Dendritic cell treated with granulocyte-macrophage colony-stimulating factor and Interleukin-4, amounts not matched to agents 40 ng/mL and 50 ng/mL, for 4 days (primary cell): Measurements from ENCODE around the gene AFTPH.

ENCODE experiments used
- H3K27ac Mint-ChIP-seq: one replicate; pipeline ENCODE4 v1.8.0; 2022; ENCODE audit warnings: mild to moderate bottlenecking, mixed read lengths
- H3K27me3 Mint-ChIP-seq: one replicate; pipeline ENCODE4 v1.8.0; 2022; ENCODE audit warnings: mild to moderate bottlenecking, mixed read lengths
- H3K36me3 Mint-ChIP-seq: one replicate; pipeline ENCODE4 v1.8.0; 2022; ENCODE audit warnings: low read depth, mixed read lengths
- H3K4me1 Mint-ChIP-seq: one replicate; pipeline ENCODE4 v1.8.0; 2022; ENCODE audit warnings: low read depth, mixed read lengths
- H3K4me3 Mint-ChIP-seq: one replicate; pipeline ENCODE4 v1.8.0; 2022; ENCODE audit warnings: mild to moderate bottlenecking, moderate library complexity, mixed read lengths
- H3K9me3 Mint-ChIP-seq: one replicate; pipeline ENCODE4 v1.8.0; 2022; ENCODE audit warnings: mixed read lengths
- intact Hi-C: fragments of 100-400 bp; cut with micrococcal nuclease; formaldehyde crosslinking; loops from one replicate; pipeline ENCODE4 v1.15.0; 2022

AFTPH gene

DNA sequence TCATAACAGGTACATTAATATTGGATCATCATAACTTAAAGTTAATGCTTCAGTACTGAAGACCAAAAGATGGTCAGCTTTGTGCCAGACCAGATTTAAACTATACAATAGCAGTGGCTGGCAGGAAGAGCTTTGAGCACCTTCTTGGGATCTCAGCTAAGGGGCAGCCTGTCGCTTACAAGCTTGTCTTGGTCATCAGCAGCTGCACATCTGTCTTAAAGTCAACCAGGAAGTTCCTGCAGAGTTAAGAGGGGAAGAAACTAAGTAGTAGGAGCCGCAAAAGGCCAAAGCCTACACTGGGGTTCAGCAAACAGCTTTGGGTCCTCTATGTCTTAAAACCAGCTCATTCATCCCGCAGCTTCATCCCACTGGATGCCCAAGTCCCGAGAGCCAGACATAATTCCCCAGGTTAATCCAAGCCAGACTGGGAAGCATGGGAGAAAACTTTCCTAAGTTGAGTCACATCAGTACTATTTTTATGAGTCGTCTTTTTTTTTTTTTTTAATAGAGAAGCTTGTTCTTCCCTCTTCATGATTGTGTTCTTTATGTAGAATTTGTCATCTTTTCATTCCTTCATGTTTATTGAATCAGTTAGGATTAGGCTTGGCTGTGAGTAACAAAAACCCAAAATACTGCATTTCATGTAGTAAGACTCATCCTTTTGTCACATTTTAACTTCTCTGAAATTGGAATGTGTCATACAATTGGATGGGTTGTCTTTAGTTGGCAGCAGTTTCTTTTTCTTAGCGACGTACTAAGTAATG, 70.3 kb downstream of the AFTPH start:
- peaks cover 37% of the 10 kb centered on the region for H3K36me3 Mint-ChIP-seq
- intact Hi-C loops = loop anchor here (5.0 kb wide), 1 partner anchor 43 kb away; no protein-coding TSS in a partner anchor
- H3K27ac Mint-ChIP-seq = peak overlapping the region; percentile 50

DNA sequence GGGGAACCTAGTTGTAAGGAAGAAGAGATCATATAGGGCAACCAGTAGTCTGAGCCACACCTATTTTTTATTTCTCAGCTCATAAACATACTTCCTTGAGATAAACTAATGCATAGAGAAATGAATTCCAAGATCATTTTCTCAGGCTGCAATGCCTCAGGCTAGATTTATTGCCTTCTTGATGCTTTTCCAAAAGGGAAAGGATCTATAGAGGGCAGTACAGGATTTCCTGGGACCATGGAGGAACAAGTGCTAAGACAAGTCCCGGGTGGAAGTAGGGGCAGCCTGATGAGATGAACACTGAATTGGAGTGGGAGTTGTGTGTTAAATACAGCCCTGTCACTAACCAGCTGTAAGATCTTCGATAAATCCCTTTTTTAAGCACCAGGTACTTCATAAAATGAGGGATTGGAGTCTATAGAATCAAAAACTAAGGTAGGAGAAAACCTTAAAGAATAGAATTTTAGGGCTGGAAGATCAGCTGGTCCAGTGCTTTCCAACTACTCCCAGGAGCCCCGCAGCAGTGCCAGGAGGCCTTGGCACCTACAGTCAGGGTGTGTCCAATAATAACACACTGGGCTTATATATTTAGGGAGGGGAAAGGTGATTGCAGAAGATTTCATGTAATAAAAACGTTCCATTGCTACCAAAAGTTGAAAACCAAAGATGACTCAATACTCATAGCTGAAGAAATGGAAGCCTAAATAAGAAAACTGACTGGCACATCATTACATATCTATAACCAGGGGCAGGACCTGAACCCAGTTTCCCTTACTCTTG, 71.5 kb downstream of the AFTPH start:
- H3K27me3 Mint-ChIP-seq = no peaks in the 10 kb centered on the region
- H3K4me1 Mint-ChIP-seq = peaks cover 24% of the 10 kb centered on the region
- H3K27ac Mint-ChIP-seq = no peak overlapping the region
- H3K36me3 Mint-ChIP-seq = peaks cover 28% of the 10 kb centered on the region
- H3K9me3 Mint-ChIP-seq = no peaks in the 10 kb centered on the region
- intact Hi-C loops = no loop called here
- H3K4me3 Mint-ChIP-seq = no peak overlapping the region

More for the DNA sequence above, 70.3 kb downstream of the AFTPH start:
- H3K4me3 Mint-ChIP-seq = no peak overlapping the region
- no peaks in the 10 kb centered on the region for H3K27me3 Mint-ChIP-seq
- peaks cover 18% of the 10 kb centered on the region for H3K4me1 Mint-ChIP-seq
- H3K9me3 Mint-ChIP-seq = no peaks in the 10 kb centered on the region

DNA sequence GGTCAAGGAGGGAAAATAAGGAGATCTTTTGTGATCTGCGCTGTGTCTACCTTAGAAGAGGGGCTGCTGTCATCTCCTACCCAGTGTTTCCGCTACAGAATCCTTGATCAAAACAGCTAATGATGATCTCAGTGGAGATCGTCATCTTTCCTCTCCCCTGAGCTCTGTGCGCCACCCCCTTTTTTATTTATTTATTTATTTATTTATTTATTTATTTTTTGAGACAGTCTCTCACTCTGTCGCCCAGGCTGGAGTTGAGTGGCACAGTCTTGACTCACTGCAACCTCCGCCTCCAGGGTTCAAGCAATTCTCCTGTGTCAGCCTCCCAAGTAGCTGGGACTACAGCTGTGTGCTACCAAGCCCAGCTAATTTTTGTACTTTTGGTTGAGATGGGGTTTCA, 74.1 kb downstream of the AFTPH start:
- Mint-ChIP-seq H3K36me3 (peaks cover 2% of the 10 kb centered on the region), H3K4me3 (no peak overlapping the region), H3K27ac (peak overlapping the region; percentile 9), H3K4me1 (peaks cover 14% of the 10 kb centered on the region), H3K9me3 (no peaks in the 10 kb centered on the region), H3K27me3 (peaks cover 3% of the 10 kb centered on the region)
- intact Hi-C loops = no loop called here

DNA sequence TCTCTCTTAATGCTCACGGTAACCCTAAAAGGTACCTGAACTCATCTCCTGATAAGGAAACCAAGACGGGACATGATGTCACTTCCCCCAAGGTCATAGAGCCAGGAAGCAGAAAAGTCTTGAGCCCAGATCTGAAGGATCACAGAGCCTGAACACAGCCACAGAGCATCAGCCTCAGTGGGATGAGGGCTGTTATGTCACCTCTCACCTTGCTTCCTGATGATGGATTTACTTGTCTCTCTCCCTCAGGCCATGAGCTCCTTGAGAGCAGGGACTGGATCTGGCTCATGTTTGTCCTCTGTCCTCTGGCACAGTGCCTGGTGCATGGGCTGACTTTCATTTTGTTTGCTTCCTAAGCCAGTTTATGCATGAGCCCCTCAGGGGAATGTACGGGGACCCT, 75.3 kb downstream of the AFTPH start:
- peaks cover 9% of the 10 kb centered on the region for H3K4me1 Mint-ChIP-seq
- peaks cover 4% of the 10 kb centered on the region for H3K27me3 Mint-ChIP-seq
- H3K4me3 Mint-ChIP-seq = no peak overlapping the region
- peaks cover 6% of the 10 kb centered on the region for H3K9me3 Mint-ChIP-seq
- intact Hi-C loops = no loop called here
- no peak overlapping the region for H3K27ac Mint-ChIP-seq
- no peaks in the 10 kb centered on the region for H3K36me3 Mint-ChIP-seq

DNA sequence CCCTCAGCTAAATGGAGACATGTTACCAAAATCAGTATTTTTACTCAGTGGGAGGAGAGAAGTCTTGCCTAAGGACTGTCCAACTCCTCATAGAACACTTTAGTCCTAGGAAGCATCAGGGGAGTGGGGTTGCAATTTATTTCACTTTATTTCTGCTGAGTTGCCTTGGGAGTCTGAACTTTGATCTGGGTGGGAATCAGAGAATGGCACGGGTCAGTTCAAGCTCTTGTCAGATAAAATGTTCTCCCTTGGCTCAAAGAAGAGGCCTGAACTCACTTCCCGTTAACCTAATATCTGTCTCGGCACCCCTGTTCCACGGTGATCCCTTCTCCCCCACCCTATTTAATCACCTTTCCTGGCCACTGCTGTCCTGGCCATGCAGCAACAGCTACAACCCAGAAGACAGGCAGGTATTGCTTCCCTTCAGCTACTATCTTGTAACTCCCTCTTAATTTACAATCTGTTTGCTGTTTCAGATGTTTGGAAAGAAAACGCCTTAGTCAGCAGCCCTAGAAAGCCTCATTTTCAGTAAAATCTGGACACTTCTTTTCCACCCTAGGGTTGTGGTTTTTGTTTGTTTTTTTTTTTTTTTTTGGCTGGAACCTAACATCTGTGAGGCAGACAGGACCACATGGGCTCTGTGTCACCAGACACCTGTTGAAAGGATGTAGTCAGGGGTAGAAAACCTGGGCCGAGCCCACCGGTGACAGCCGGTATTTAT, 77.1 kb downstream of the AFTPH start:
- Mint-ChIP-seq H3K36me3 (no peaks in the 10 kb centered on the region), H3K4me3 (no peak overlapping the region), H3K9me3 (peaks cover 8% of the 10 kb centered on the region), H3K4me1 (peaks cover 8% of the 10 kb centered on the region), H3K27me3 (peaks cover 5% of the 10 kb centered on the region), H3K27ac (no peak overlapping the region)
- intact Hi-C loops = no loop called here

DNA sequence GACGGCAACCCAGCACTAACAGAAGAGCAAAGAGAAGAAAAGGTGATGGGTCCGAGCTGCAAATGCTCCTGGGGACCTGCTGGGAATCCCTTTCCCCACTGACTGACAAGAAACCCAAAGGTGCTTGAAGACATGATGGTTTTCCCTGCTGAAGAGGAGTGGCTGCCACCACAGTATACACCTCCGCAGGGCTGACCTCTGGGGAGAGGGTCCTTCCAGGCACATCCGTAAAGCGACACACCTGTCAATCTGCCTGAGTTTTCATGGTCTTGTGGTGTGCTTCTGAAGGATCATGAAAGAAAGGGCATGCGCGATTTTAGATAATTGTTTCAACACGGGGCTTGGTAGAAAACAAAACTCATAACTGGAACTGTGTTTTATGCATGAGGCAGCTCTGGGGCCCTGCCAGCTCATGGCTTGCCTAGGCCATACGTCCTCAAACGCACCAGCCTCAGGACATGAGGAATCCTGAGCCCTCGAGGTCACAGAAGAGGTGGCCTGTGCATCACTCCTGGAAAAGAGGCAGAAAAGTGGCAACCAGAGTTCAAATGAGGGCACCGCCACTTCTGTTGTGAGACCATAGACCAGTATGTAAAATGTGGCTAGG, 77.8 kb downstream of the AFTPH start:
- H3K4me3 Mint-ChIP-seq = no peak overlapping the region
- H3K9me3 Mint-ChIP-seq = peaks cover 8% of the 10 kb centered on the region
- H3K27me3 Mint-ChIP-seq = peaks cover 5% of the 10 kb centered on the region
- intact Hi-C loops = no loop called here
- H3K4me1 Mint-ChIP-seq = peaks cover 15% of the 10 kb centered on the region
- H3K36me3 Mint-ChIP-seq = no peaks in the 10 kb centered on the region
- no peak overlapping the region for H3K27ac Mint-ChIP-seq

DNA sequence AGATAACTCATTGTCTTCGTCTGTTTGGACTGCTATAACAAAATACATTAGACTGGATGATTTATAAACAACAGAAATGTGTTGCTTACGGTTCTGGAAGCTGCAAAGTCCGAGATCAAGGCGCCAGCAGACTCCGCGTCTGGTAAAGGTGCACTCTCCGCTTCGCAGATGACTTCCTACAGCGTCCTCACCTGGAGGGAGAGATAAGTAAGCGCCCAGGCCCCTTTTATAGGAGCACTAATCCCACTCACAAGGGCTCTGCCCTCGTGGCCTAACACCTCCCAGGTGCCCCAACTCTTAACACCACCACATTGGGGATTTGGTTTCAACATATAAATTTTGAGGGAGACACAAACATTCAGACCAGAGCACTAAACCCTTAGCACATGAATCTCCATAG, 78.3 kb downstream of the AFTPH start:
- Mint-ChIP-seq H3K36me3 (no peaks in the 10 kb centered on the region), H3K27me3 (peaks cover 5% of the 10 kb centered on the region), H3K4me1 (peaks cover 19% of the 10 kb centered on the region), H3K9me3 (peaks cover 8% of the 10 kb centered on the region), H3K4me3 (no peak overlapping the region), H3K27ac (no peak overlapping the region)
- intact Hi-C loops = no loop called here

DNA sequence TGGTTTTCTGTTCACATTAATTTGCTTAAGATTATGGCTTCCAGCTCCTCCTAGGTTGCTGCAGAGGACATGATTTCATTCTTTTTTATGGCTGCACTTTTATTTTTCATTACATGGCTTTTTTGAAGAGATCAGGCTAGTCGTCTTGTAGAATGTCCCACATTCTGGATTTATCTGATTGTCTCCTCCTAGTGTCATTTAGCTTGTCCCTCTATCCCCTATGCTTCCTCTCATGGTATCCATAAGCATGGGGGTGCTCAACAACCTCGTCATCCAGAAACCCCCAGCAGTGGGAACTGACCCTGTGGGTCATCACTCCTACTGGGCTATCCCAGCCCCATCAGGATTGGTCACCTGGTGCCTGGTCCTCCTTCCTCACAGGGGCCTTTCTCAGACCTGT, 80.0 kb downstream of the AFTPH start:
- intact Hi-C loops = no loop called here
- no peak overlapping the region for H3K27ac Mint-ChIP-seq

DNA sequence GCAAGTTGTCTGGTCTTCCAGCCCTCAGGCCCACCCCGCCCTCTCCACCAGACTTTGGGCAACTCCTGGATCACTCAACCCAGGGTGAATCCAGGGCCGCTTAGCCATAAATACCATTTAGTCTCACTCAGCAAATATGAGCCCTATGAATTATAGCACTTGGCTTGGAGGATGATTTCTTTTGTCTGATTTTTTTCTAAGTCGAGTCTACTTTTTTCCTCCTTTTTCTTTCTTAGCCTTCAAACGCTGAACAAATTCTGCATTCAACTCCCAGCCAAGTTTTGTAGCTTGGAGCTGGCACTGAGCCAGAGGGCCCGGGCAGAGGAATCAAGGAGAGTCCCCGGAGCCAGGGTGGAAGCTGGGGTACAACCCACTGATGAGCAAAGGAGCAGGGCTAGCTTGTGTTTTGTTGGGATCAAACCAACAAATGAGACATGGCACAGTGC, 80.9 kb downstream of the AFTPH start:
- H3K27ac Mint-ChIP-seq = no peak overlapping the region

More for the DNA sequence above, 80.0 kb downstream of the AFTPH start:
- Mint-ChIP-seq H3K9me3 (peaks cover 8% of the 10 kb centered on the region), H3K4me1 (peaks cover 35% of the 10 kb centered on the region), H3K36me3 (no peaks in the 10 kb centered on the region), H3K4me3 (no peak overlapping the region), H3K27me3 (peaks cover 5% of the 10 kb centered on the region)

DNA sequence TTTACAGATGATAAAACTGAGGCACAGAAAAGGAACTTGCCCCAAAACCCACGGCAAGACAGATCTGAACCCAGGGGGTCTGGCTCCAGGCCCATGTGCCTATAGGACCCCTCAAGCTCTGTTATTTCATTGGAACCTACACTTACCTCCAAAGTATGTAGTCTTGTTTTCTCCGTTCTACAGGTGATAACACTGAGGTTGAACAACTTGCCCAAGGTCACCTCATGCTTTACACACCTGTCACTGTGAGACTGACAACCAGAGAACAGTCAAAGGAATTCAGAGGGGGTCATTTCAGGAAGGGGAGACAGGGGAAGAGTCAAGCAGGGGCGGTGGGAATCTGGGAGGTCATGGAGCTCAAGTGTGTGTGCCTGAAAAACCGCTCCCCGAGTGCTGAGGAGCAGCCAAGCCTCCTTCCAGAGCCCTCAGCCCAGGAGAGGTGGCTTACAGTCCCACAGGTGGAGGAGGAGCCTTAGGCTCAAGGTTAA, 81.9 kb downstream of the AFTPH start:
- Mint-ChIP-seq H3K9me3 (peaks cover 8% of the 10 kb centered on the region), H3K36me3 (no peaks in the 10 kb centered on the region), H3K27me3 (peaks cover 6% of the 10 kb centered on the region), H3K4me1 (peaks cover 28% of the 10 kb centered on the region), H3K4me3 (no peak overlapping the region), H3K27ac (peak overlapping the region; percentile 95)
- intact Hi-C loops = no loop called here

More for the DNA sequence above, 80.9 kb downstream of the AFTPH start:
- peaks cover 28% of the 10 kb centered on the region for H3K4me1 Mint-ChIP-seq
- H3K27me3 Mint-ChIP-seq = peaks cover 5% of the 10 kb centered on the region
- H3K4me3 Mint-ChIP-seq = no peak overlapping the region
- no peaks in the 10 kb centered on the region for H3K36me3 Mint-ChIP-seq
- intact Hi-C loops = no loop called here
- H3K9me3 Mint-ChIP-seq = peaks cover 8% of the 10 kb centered on the region

DNA sequence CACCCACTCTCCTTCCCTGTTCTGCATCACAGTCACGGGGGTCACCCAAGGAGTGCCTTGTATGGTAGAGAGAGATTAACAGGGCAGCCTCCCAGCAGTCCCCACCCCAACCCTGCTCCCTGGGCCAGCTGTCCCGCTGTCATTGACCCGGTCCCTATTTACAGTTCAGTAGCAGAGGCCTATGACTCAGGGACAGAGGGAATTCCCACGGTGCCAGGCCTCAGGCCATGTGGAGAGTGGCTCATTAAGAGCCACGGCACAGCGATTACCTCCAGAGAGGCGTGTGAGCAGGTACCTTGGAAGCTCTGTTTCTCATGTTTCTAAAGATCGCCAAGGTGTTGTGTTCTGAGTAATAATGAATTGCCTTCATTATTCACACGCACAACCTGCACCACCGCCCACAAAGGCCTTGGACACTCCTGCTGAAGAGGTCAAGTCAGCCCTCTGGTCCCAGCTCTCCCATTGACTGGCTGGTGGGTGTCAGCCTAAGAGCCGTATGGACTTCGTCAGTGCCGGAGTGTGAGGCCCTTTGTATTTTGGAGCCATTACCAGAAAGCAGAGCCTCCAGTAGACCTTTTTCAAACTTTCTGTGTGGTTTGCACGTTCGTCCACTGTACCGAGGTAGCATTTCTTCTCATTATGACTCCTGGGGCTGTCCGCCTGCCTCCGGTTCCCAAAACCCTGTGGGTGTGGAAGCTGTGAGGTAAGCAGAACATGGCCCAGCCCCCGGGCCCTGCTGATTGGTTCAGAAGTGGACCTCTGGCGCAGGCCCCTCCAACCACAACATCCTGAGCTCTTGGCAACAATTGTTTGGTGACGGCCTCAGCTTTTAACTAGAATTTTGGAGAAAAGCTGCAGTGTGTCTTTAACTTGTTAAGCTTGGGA, 82.6 kb downstream of the AFTPH start:
- Mint-ChIP-seq H3K27me3 (peaks cover 7% of the 10 kb centered on the region), H3K27ac (peak overlapping the region; percentile 95), H3K36me3 (no peaks in the 10 kb centered on the region), H3K4me1 (peaks cover 28% of the 10 kb centered on the region), H3K4me3 (peak overlapping the region; percentile 44), H3K9me3 (peaks cover 8% of the 10 kb centered on the region)
- intact Hi-C loops = no loop called here

DNA sequence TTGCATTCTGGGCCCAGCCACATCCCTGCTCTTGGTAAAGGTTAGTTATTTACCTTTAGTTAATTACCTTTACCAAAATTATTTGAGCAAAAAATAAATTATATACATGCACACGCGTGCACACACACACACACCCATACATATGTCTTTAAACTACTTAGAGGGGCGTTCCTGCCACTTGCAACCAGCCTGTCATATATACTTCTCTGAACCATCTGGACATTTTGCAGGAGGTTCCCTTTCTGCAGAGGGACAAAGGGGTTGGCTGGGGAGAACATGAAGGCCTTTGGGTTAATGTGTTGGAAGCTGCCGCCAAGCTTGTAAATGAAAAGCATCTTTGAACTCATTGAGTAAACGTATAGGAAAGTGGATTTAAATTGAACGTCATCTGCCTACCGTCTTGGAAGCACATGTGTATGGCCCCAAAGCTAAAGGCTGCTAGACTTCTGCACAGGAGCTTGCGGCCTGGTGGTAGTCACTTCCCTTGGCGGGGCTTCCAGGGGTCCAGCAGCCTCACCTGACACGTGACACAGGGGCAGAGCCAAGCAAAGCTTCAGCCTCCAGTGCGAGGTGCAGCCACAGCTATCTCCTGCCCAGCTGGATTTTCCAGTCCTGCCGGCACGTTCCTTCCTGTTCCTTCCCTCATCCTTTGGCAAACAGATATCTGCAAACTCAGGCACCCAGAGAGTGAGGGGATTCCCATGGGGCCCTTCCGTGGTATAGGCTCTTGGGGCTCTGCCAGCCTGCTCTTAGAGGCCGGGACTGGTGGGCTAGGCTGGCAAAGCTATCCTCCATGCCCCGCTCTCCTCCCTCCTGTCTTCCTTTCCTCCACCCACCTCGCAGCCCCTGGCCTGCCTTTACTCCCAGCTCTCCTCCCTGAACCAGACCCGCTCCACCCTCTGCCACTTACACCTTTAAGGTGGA, 83.5 kb downstream of the AFTPH start:
- intact Hi-C loops = loop anchor here (2.0 kb wide), 1 partner anchor 37 kb away; no protein-coding TSS in a partner anchor
- peak overlapping the region; percentile 95 for H3K27ac Mint-ChIP-seq
- H3K27me3 Mint-ChIP-seq = peaks cover 9% of the 10 kb centered on the region
- peaks cover 8% of the 10 kb centered on the region for H3K9me3 Mint-ChIP-seq
- peak overlapping the region; percentile 5 for H3K4me3 Mint-ChIP-seq
- H3K36me3 Mint-ChIP-seq = no peaks in the 10 kb centered on the region
- H3K4me1 Mint-ChIP-seq = peaks cover 28% of the 10 kb centered on the region
